Fibroblast of skin of right biceps (primary cell): ENCODE measurements around the gene PAN2.
"Not testable (repeated sequence)": the region's sequence is repeated elsewhere in the genome, so short reads cannot be mapped to it uniquely, and the experiment has no call there.

Source experiments
- DNase-seq: peaks from one replicate; pipeline ENCODE4 v3.0.0-alpha.2; 2013

The PAN2 gene

GRCh38 chr12:56346675-56347074, 12.9 kb upstream of the PAN2 start:
- no peak for DNase-seq

- not testable (repeated sequence) for DNase-seq
Measured at GRCh38 chr12:56342290-56342689, 8.5 kb upstream of the PAN2 start.

- DNase-seq: no peak
Measured at GRCh38 chr12:56341616-56342015, 7.8 kb upstream of the PAN2 start.

- DNase-seq: no peak
Measured at GRCh38 chr12:56339158-56339422, 5.3 kb upstream of the PAN2 start.

GRCh38 chr12:56338308-56339157, 4.7 kb upstream of the PAN2 start, which contains the start of gene IL23A:
IL23A (plus strand) TSS chr12:56338884; CDS start chr12:56339045, 161 bp downstream.
- DNase-seq: peak; percentile 21

GRCh38 chr12:56337753-56338251, 4.0 kb upstream of the PAN2 start:
- no peak for DNase-seq

GRCh38 chr12:56336361-56337167, 2.8 kb upstream of the PAN2 start:
- DNase-seq: no peak

GRCh38 chr12:56335527-56335926, 1.7 kb upstream of the PAN2 start:
- not testable (repeated sequence) for DNase-seq

- no peak for DNase-seq
Measured at GRCh38 chr12:56334490-56334793, 642 bp upstream of the PAN2 start.

GRCh38 chr12:56333197-56333678, 562 bp downstream of the PAN2 start:
- no peak for DNase-seq

- no peak for DNase-seq
Measured at GRCh38 chr12:56332512-56333196, 1.1 kb downstream of the PAN2 start.

- no peak for DNase-seq
Measured at GRCh38 chr12:56330936-56331490, 2.8 kb downstream of the PAN2 start.

- no peak for DNase-seq
Measured at GRCh38 chr12:56326533-56326932, 7.3 kb downstream of the PAN2 start.

GRCh38 chr12:56326126-56326525, 7.7 kb downstream of the PAN2 start:
- DNase-seq: no peak

GRCh38 chr12:56324206-56324605, 9.6 kb downstream of the PAN2 start:
- no peak for DNase-seq

GRCh38 chr12:56321610-56322009, 12.2 kb downstream of the PAN2 start:
- not testable (repeated sequence) for DNase-seq

- DNase-seq: peak; percentile 28
Measured at GRCh38 chr12:56321027-56321426, 12.8 kb downstream of the PAN2 start.

- no peak for DNase-seq
Measured at GRCh38 chr12:56317675-56318074, 16.1 kb downstream of the PAN2 start.

- DNase-seq: peak; percentile 97
Measured at GRCh38 chr12:56315622-56316473, 18.0 kb downstream of the PAN2 start, which contains the start of gene CNPY2. CNPY2 (minus strand) TSS chr12:56315988; CDS start chr12:56315217, 771 bp downstream.

GRCh38 chr12:56315249-56315621, 18.6 kb downstream of the PAN2 start:
- DNase-seq: no peak

GRCh38 chr12:56311003-56311402, 22.8 kb downstream of the PAN2 start:
- DNase-seq: no peak

GRCh38 chr12:56308714-56309113, 25.1 kb downstream of the PAN2 start:
- DNase-seq: no peak
